NCI-H2227 treated with DMSO at 0.1 percent for 48 hours (cell line): ENCODE data around the gene KAT8.
"Not testable (repeated sequence)": the region's sequence is repeated elsewhere in the genome, so short reads cannot be mapped to it uniquely, and the experiment has no call there.

Source experiments
- DNase-seq: peaks from one replicate; lab custom pipeline; 2025; lab: John Stamatoyannopoulos, UW

KAT8 gene

DNA sequence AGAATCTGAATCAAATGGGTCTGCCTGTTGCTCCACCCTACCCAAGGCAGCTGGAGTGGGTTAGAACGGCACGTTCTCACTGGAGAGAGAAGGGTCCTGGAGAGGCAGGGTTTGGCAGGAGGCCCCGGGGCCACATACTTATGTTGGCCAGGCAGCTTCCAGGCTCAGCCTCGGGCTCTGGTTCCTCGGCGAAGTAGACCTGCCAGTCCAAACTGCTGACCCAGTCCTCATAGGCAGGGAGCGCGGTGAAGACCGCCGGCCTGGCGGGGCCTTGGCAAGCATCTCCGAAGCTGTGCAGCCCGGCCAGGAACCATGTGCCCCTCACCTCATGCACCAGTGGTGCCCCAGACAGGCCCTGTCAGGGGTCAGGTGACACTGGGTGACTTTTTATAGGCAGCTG is 33.5 kb upstream of the KAT8 start:
- no peak for DNase-seq

DNA sequence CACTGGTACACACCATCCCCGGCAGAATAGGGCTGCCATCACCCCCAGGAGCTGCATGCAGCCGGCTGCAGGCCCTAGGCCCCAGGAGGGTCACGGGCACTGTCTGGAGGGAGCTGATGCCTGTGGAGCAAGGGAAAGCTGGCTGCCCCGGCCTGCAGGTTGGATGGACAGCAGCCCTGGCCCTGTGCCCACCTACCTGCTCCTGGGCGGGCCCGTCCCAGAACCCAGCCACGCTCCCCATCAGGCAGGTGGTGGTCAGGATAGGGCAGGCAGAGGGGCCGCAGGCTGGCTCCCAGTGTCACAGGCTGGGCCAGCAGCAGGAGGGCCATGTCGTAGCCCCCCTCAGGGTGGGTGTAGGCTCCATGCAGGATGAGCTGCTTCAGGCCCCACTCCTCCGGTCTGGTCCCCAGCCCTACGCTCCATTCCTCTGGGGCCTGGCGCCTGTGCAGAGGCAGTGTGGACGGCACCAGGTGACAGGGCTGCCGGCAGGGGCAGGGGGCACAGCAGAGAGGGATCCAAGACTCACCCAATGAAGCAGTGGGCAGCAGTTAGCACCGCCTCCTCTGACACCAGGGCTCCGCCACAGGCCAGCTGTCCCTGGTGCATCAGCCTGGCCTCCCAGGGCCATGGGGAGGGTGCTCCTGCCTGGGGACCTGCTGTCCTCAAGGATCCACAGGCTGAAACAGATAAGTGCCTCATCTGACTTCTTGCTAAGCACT is 32.7 kb upstream of the KAT8 start:
- no peak for DNase-seq

DNA sequence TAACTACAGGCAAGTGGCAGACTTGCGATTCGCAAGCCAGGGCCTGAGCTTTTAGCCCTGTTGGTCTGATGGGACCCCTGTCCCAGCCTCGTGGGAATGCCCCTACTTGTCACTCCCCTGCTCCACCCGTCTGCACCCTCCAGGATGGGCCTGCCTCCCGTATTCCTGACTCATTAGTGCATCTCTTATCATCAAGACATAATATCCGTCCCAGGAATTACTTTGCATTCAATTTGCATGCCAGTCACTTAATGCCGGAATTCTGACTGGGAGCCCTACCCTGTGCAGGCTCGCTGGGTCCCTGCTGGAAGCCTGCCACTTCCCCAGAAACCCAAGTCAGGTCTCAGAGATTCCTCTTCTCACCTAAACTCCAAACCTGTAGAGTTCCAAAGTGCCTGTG is 32.1 kb upstream of the KAT8 start:
- DNase-seq = no peak

- DNase-seq = no peak
Observed at GRCh38 chr16:31085873-31086628, 31.4 kb upstream of the KAT8 start.

- no peak for DNase-seq
Observed at GRCh38 chr16:31086629-31086906, 30.9 kb upstream of the KAT8 start.

DNA sequence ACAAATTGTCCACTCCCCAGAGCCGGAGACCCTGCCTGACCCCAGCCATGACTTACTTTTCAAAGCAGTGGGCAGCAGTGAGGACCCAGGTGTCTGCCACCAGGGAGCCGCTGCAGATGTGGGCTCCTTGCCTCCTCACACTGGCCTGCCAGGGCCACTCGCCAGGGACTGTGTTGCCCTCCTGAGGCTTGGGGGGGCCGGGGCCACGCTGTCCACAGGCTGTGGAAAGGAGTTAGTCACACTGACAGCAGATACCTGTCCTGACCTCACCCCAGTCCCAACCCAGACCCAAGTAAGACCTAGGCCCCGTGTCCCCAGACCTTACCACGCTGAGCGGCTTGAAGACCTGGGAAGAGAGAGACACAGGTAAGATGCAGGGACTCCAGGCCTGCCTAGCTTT is 30.0 kb upstream of the KAT8 start:
- DNase-seq = no peak

GRCh38 chr16:31087971-31088370 is 29.5 kb upstream of the KAT8 start:
- no peak for DNase-seq

DNA sequence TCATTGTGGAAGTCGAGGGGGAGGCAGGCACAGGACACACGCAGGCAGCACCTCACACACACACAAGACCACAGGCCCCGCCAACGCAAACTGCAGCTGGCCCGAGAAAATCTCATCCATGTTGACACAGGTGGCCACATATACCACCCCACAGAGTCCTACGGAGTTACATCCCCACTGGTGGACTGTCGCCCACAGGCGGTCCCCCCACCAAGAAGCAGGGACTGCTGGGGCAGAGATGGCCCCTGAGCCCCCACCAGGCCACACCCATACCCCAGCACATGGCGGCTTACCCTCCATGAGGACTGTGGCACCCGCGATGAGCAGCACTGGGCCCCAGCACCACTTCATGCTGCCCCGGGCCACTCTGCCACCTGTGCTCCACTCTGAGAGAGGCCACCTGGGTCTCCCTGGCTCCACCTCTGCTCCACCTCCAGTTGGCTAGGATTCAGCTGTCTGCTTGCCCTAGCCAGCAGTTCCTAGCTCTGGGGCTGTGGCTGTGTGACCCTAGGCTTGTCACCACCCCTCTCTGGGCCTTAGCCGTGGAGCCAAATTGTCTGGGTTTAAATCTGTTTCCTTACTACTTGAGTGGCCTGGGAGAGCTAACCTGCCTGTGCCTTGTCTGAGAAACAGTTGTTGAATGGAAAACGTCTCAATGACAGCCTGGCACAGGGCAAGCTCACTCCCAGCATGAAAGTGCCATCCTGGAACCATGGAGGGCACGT is 28.8 kb upstream of the KAT8 start, which contains the start of gene PRSS53:
Gene PRSS53 (minus strand): TSS at position 485 of the 725 bp plus-strand sequence. CDS start 134 bp downstream, at position 351.
- DNase-seq = no peak

- DNase-seq = no peak
Observed at GRCh38 chr16:31089199-31089598, 28.3 kb upstream of the KAT8 start.

DNA sequence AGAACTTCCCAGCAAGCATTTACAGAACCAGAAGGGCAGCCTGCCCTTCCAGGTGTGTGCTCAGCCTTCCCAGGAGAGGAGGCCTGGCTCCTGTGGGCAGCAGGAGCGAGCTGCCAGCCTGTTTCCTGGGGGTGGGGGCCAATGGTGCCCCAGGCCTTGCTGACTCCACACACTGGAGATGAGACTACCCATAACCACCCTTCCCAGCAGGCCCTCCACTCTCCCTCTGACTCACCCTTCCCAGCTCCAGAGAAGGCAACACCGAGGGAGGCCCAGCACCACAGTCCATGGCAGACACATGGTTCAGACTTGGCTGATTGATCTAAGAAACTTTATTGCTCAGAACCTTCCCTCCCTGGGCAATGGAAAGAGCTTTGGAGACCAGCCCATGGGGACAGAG is 26.9 kb upstream of the KAT8 start:
- DNase-seq = no peak

DNA sequence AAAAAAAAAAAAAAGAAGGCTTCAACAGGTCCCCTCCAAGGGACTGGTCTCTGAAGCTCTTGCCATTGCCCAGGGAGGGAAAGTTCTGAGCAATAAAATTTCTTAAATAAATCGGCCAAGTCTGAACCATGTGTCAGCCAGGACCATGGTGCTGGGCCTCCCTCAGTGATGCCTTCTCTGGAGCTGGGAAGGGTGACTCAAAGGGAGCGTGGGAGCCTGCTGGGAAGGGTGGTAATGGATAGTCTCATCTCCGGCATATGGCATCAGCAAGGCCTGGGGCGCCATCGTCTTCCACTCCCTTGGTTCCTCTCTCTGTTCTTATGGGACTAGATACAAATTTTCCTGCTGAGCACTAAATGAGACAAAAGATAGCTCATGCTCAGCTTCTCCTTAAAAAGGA is 25.1 kb upstream of the KAT8 start:
- no peak for DNase-seq

GRCh38 chr16:31093132-31093703 is 24.2 kb upstream of the KAT8 start:
- peak; percentile 52 for DNase-seq

DNA sequence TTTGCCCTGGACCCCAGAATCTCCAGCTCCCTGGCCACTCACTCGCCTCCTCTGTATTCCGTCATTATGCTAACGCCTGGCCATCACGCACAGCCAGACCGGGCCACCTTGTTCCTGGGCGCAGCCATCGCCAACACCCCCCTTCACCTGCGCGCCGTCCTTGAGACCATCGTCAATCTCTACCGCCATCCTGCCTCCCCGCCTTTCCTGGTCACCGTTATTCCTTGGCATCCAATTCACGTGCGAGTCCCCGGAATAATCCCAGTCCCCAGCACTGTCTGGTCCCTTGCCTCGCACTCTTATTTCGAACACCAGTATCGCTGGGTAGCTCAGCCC is 23.4 kb upstream of the KAT8 start:
- DNase-seq = no peak

DNA sequence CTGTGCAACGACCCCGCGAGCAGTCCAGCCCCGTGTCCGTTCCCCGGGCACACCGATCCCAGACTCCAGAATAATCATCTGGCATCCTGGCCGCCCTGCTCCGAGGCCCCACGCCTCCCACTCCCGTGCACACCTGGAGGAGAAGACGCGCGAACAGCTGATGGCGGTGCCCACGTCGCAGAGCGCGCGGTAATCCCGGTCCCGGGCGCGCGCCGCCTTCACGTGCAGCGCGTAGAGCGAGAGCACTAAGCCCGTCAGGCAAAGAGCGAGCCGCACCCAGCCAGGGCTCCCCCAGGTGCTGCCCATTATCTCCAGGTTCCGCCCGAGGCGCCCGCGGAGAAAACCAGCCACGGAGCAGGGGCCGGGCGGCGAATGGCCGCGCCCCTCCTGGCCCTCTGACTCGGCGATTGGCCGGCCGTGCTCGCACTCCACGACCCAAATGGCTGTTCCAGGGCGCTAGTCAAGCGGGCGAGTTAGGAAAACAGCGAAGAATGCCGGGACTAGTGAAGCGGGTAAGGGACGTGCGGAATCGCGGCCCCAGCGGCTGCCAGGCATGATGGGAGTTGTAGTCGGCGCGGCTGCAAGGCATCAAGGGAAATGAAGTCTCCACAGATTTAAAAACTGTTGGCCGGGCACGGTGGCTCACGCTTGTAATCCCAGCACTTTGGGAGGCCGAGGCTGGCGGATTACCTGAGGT is 22.9 kb upstream of the KAT8 start, which contains the start of gene VKORC1:
Gene VKORC1 (minus strand): TSS at position 374 of the 697 bp plus-strand sequence. CDS start 68 bp downstream, at position 306.
- DNase-seq = peak; percentile 97

DNA sequence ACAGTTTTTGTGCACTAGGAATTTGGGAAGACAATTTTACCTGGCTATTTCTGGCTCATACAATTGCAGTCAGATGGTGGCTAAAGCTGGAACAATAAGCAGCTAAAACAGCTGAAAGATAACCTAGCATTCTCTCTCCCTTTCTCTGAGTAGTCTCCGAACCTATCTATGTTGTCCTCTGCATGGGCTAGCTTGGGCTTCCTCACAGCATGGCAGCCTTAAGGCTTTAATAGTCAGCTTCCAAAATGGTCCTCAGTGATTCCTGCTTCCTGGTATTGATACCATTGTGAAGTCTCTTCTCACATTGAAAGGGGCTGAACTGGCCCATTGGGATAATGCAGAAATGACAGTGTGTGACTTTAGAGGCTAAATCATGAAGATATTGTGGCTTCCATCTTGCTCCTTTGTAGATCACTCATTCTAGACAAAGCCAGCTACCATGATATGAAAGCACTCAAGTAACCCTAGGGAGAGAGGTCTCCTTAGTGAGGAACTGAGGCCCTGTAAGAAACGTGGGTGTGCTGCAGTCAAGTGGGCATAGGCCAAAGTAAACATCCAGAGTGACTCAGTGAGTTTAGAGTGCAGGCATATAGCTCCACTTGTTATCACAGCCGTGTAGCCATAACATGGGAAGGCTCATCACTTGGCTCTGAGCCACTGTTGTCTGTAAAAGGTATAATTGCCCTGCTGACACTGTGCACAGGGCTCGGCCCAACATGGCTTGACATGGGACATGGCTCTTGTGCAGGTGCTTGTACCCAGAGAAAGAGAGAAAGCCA is 17.4 kb upstream of the KAT8 start:
- DNase-seq = no peak

- DNase-seq = not testable (repeated sequence)
Observed at GRCh38 chr16:31100876-31101641, 16.4 kb upstream of the KAT8 start.

GRCh38 chr16:31105677-31106213 is 11.7 kb upstream of the KAT8 start:
- no peak for DNase-seq

DNA sequence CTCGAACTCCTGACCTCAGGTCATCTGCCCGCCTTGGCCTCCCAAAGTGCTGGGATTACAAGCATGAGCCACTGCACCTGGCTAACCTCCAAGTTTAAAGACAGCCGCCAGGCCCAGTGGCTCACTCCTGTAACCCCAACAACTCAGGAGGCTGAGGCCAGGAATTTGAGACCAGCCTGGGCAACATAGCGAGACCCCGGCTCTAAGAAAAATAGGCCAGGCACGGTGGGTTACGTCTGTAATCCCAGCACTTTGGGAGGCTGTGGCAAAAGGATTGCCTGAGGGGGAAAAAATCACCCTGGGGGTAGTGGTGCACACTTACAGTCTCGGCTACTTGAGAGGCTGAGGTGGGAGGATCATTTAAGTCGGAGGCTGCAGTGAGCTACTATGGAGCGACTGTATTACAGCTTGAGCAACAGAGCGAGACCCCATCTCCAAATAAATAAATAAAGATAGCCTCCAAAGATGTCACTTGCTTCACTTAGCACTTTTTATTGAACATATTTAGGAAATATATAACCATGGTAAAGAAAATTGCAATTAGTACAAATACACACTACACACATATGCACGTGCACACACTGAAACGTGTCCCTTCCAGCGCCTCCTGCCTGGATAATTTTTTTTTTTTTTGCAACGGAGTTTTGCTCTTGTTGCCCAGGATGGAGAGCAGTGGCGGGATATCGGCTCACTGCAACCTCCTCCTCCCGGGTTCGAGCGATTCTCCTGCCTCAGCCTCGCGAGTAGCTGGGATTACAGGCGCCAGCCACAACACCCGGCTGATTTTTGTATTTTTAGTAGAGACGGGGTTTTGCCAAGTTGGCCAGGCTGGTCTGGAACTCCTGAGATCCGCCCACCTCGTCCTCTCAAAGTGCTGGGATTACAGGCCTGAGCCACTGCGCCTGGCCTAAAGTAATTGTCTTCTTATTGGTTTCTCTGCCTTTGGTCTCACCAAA is 10.7 kb upstream of the KAT8 start:
- DNase-seq = no peak

DNA sequence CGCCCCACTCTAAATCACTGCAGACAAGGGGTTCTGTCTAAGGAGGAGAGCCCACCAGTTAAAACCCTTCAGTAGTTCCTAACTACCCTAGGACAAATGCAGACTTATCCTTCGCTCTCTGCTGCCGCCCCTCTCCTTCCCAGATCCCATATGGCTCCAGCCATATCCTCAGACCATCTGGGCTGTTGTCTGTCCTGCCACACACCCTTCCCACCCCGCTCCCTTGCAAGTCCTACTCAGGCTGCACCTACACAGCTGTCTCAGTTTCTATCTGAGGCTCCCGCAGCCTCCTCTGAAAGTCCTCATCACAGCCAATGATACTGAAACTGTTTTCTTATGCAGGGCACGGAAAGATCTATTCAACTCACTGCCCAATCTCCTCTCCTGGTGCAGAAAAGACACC is 10.0 kb upstream of the KAT8 start:
- no peak for DNase-seq
